Inflammatory macrophage (primary cell): ENCODE results near the gene TMED4.
"Not testable (repeated sequence)": the region's sequence is repeated elsewhere in the genome, so short reads cannot be mapped to it uniquely, and the experiment has no call there.

ENCODE experiments used
- DNase-seq, 2 donors: peaks; one replicate each; pipeline ENCODE4 v3.0.0-alpha.2; 2020 to 2022

The TMED4 gene

GRCh38 chr7:44607141-44608068 lies 25.4 kb upstream of the TMED4 start:
- DNase-seq, result no peak

GRCh38 chr7:44606341-44607140 lies 24.5 kb upstream of the TMED4 start, which contains the start of gene OGDH:
TSS of gene OGDH (plus strand) at chr7:44606627. CDS start at chr7:44624344, 17,717 bp downstream.
- DNase-seq, result peak; percentile 99 to 100

GRCh38 chr7:44604941-44605340 lies 22.9 kb upstream of the TMED4 start:
- DNase-seq, result no peak

- DNase-seq, result no peak
Measured at GRCh38 chr7:44603193-44603592, 21.2 kb upstream of the TMED4 start.

GRCh38 chr7:44602576-44602910 lies 20.5 kb upstream of the TMED4 start:
- DNase-seq, result no peak

GRCh38 chr7:44599222-44599621 lies 17.2 kb upstream of the TMED4 start:
- DNase-seq, result no peak

- not testable (repeated sequence) for DNase-seq
Measured at GRCh38 chr7:44597181-44597580, 15.2 kb upstream of the TMED4 start.

- DNase-seq, result no peak
Measured at GRCh38 chr7:44595934-44596635, 14.1 kb upstream of the TMED4 start.

GRCh38 chr7:44590910-44591309 lies 8.9 kb upstream of the TMED4 start:
- DNase-seq, result no peak

- DNase-seq, result peak; percentile 66 to 78
Measured at GRCh38 chr7:44587843-44588711, 6.0 kb upstream of the TMED4 start.

- no peak for DNase-seq
Measured at GRCh38 chr7:44583146-44583865, 1.3 kb upstream of the TMED4 start.

GRCh38 chr7:44580945-44581878 lies 819 bp downstream of the TMED4 start:
- DNase-seq, result peak in 1 of 2 donors; percentile 16

GRCh38 chr7:44576228-44576627 lies 5.8 kb downstream of the TMED4 start:
- DNase-seq, result no peak

GRCh38 chr7:44575054-44575453 lies 7.0 kb downstream of the TMED4 start:
- DNase-seq, result no peak

- DNase-seq, result peak; percentile 1 to 3
Measured at GRCh38 chr7:44574287-44574872, 7.7 kb downstream of the TMED4 start.

GRCh38 chr7:44573464-44574286 lies 8.4 kb downstream of the TMED4 start, which contains the start of gene DDX56:
TSS of gene DDX56 (minus strand) at chr7:44573908. CDS start at chr7:44573895, 13 bp downstream.
- peak; percentile 98 for DNase-seq

- DNase-seq, result no peak
Measured at GRCh38 chr7:44572771-44573170, 9.3 kb downstream of the TMED4 start.

- no peak for DNase-seq
Measured at GRCh38 chr7:44569959-44570358, 12.1 kb downstream of the TMED4 start.
